Smooth muscle cell (in vitro differentiated cells): ENCODE results near the gene CAMKK2. TPM values are rescaled to one million over a fixed set of nuclear protein-coding genes. Genes with fewer than 3 reads are reported as not detected.
"Not testable (repeated sequence)": the region's sequence is repeated elsewhere in the genome, so short reads cannot be mapped to it uniquely, and the experiment has no call there.

ENCODE experiments used
- DNase-seq: peaks from one replicate; lab custom pipeline; 2025; ENCODE audit not compliant: unreplicated experiment; lab: John Stamatoyannopoulos, UW
- H2AFZ ChIP-seq: fragments of 200-600 bp; sonication (generic); 2 replicates; pipeline ENCODE4 v1.6.0; 2016; ENCODE audit warnings: antibody characterized with exemption, low read depth, mild to moderate bottlenecking
- H3F3A ChIP-seq: fragments of 200-600 bp; sonication (generic); 2 replicates; pipeline ENCODE4 v1.6.0; 2017; ENCODE audit warnings: antibody characterized with exemption, low read depth
- H3K27ac ChIP-seq: fragments of 200-600 bp; sonication (generic); 2 replicates; pipeline ENCODE4 v1.5.1; 2016; ENCODE audit warnings: low read depth, mild to moderate bottlenecking
- H3K27me3 ChIP-seq: fragments of 200-600 bp; sonication (generic); 2 replicates; pipeline ENCODE4 v1.6.1; 2016; ENCODE audit warnings: low read depth, mild to moderate bottlenecking
- H3K36me3 ChIP-seq: fragments of 200-600 bp; sonication (generic); 2 replicates; pipeline ENCODE4 v1.5.1; 2016; ENCODE audit warnings: low read depth
- H3K4me1 ChIP-seq: fragments of 200-600 bp; sonication (generic); 2 replicates; pipeline ENCODE4 v1.5.1; 2016; ENCODE audit warnings: low read depth
- H3K4me2 ChIP-seq: fragments of 200-600 bp; sonication (generic); 2 replicates; pipeline ENCODE4 v1.6.0; 2016; ENCODE audit warnings: mild to moderate bottlenecking
- H3K4me3 ChIP-seq: fragments of 200-600 bp; sonication (generic); 2 replicates; pipeline ENCODE4 v1.5.1; 2016; ENCODE audit warnings: mild to moderate bottlenecking
- H3K79me2 ChIP-seq: fragments of 200-600 bp; sonication (generic); 2 replicates; pipeline ENCODE4 v1.6.0; 2016; ENCODE audit warnings: low read depth, mild to moderate bottlenecking
- H3K9ac ChIP-seq: fragments of 200-600 bp; sonication (generic); 2 replicates; pipeline ENCODE4 v1.6.0; 2016; ENCODE audit warnings: low read depth
- H3K9me3 ChIP-seq: fragments of 200-600 bp; sonication (generic); replicated peaks from 2 replicates; pipeline ENCODE4 v1.5.1; 2016; ENCODE audit warnings: low read depth
- H4K20me1 ChIP-seq: fragments of 200-600 bp; sonication (generic); 2 replicates; pipeline ENCODE4 v1.6.0; 2016; ENCODE audit warnings: low read depth
- WGBS: methylation state at CpG from one replicate; pipeline ENCODE4 v1.1.7; 2016; ENCODE audit warnings: low lambda C conversion rate; 5-methylcytosine and 5-hydroxymethylcytosine counted together
- polyA plus RNA-seq: library from polyadenylated mRNA; unstranded; fragments of >200 nt; fragmentation: Nextera tagmentation; extraction: Ambion mirVana; gene quantifications from 2 replicates; pipeline ENCODE4 v1.2.1, GENCODE V29; 2016
- total RNA-seq: library from RNA; depleted of rRNA; stranded (reverse); fragments of >200 nt; gene quantifications from 2 replicates; pipeline ENCODE4 v1.2.3, GENCODE V29; 2014
- TF ChIP-seq, protein P1 (sequence below): fragments of 200-600 bp; sonication (generic); IDR thresholded peaks from 2 replicates; pipeline ENCODE4 v1.5.1; 2017; ENCODE audit warnings: borderline replicate concordance, mild to moderate bottlenecking, antibody characterized with exemption; ENCODE audit not compliant: insufficient read depth, poor library complexity, severe bottlenecking

The CAMKK2 gene
- total and polyA plus RNA-seq, 2 experiments from 2014 or later, result 13.3 to 23.4 TPM

GRCh38 chr12:121202407-121203355 lies 93.8 kb downstream of the CAMKK2 start:
- no peak overlapping the region for H2AFZ ChIP-seq
- WGBS, result 74% methylated on average over 14 of the region's 14 CpGs
- no peak for DNase-seq
- H3K4me3 ChIP-seq, result no peak overlapping the region
- no peaks in the 10 kb centered on the region for H4K20me1 ChIP-seq
- no peaks in the 10 kb centered on the region for H3K27me3 ChIP-seq
- no peaks in the 10 kb centered on the region for H3F3A ChIP-seq
- TF ChIP-seq, protein P1, sequence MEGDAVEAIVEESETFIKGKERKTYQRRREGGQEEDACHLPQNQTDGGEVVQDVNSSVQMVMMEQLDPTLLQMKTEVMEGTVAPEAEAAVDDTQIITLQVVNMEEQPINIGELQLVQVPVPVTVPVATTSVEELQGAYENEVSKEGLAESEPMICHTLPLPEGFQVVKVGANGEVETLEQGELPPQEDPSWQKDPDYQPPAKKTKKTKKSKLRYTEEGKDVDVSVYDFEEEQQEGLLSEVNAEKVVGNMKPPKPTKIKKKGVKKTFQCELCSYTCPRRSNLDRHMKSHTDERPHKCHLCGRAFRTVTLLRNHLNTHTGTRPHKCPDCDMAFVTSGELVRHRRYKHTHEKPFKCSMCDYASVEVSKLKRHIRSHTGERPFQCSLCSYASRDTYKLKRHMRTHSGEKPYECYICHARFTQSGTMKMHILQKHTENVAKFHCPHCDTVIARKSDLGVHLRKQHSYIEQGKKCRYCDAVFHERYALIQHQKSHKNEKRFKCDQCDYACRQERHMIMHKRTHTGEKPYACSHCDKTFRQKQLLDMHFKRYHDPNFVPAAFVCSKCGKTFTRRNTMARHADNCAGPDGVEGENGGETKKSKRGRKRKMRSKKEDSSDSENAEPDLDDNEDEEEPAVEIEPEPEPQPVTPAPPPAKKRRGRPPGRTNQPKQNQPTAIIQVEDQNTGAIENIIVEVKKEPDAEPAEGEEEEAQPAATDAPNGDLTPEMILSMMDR, result no peak
- H3K79me2 ChIP-seq, result no peaks in the 10 kb centered on the region
- no peaks in the 10 kb centered on the region for H3K9me3 ChIP-seq
- H3K36me3 ChIP-seq, result no peaks in the 10 kb centered on the region
- H3K9ac ChIP-seq, result no peak overlapping the region
- H3K27ac ChIP-seq, result no peak overlapping the region
- no peaks in the 10 kb centered on the region for H3K4me1 ChIP-seq
- no peak overlapping the region for H3K4me2 ChIP-seq

- 94% methylated on average over 6 of the region's 6 CpGs for WGBS
Measured at GRCh38 chr12:121201140-121201539, 95.4 kb downstream of the CAMKK2 start.

DNA sequence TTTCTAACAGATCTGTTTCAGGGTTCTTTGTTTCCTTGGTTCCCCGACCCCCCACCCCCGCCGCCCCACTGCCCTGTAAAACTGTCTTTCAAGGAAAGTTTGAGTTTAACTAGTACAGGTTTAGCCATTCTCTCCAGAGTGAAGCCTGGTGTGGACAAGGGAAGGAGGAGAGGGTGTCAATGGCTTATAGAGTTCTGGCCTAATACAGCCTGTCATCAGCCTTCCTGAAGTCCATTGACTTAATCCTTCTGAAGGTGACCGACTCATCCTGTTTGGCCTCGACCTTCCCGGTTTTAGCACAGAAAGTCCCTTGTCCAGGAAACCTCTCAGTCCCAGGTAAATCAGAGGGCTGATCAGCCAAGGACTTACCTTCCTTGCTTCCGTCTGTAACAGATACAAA lies 97.6 kb downstream of the CAMKK2 start:
- no peaks in the 10 kb centered on the region for H3K36me3 ChIP-seq
- no peak overlapping the region for H3K4me2 ChIP-seq
- no peak overlapping the region for H3K4me3 ChIP-seq
- H2AFZ ChIP-seq, result no peak overlapping the region
- H3K9me3 ChIP-seq, result no peaks in the 10 kb centered on the region
- no peaks in the 10 kb centered on the region for H4K20me1 ChIP-seq
- H3K4me1 ChIP-seq, result no peaks in the 10 kb centered on the region
- H3K27me3 ChIP-seq, result no peaks in the 10 kb centered on the region
- DNase-seq, result no peak
- 69% methylated on average over 7 of the region's 7 CpGs for WGBS
- H3K27ac ChIP-seq, result no peak overlapping the region
- TF ChIP-seq, protein P1, result no peak
- H3F3A ChIP-seq, result no peaks in the 10 kb centered on the region
- no peaks in the 10 kb centered on the region for H3K79me2 ChIP-seq
- H3K9ac ChIP-seq, result no peak overlapping the region

More at GRCh38 chr12:121201140-121201539, 95.4 kb downstream of the CAMKK2 start:
- not testable (repeated sequence) for H2AFZ ChIP-seq, H3K27me3 ChIP-seq, H3F3A ChIP-seq, H3K4me3 ChIP-seq, H3K36me3 ChIP-seq, H3K9ac ChIP-seq, H3K79me2 ChIP-seq, H3K27ac ChIP-seq, DNase-seq, H3K4me2 ChIP-seq, H3K4me1 ChIP-seq, H4K20me1 ChIP-seq, H3K9me3 ChIP-seq

DNA sequence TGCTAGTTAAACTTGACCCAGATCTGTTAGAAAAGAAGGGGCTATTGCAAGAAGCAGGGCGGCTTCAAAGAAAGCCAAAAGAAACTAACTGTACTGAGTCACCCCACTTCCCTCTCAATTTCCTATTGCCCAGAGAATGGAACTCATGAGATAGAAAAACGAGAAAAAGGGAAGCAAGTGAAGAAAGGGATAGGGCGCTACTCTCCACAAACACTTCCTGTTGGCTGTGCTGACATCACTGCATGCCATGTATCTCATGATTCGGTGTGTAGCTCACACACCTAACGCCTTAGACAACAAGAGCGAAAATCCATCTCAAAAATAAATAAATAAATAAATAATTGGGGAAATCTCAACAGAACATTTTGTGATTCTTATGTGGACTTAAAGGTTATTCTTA lies 99.6 kb downstream of the CAMKK2 start:
- Histone ChIP-seq H3F3A (peaks cover 2% of the 10 kb centered on the region), H3K9ac (no peak overlapping the region), H3K4me2 (no peak overlapping the region), H3K36me3 (no peaks in the 10 kb centered on the region), H3K4me3 (no peak overlapping the region), H3K9me3 (no peaks in the 10 kb centered on the region), H3K27me3 (no peaks in the 10 kb centered on the region), H2AFZ (no peak overlapping the region), H4K20me1 (no peaks in the 10 kb centered on the region), H3K27ac (no peak overlapping the region), H3K79me2 (no peaks in the 10 kb centered on the region), H3K4me1 (no peaks in the 10 kb centered on the region)
- 91% methylated on average over 6 of the region's 6 CpGs for WGBS
- TF ChIP-seq, protein P1, result no peak
- DNase-seq, result no peak
